ENCODE measurements around the gene MARCKSL1. TPM values are rescaled to one million over a fixed set of nuclear protein-coding genes. Genes with fewer than 3 reads are reported as not detected.

The MARCKSL1 gene
- polyA plus RNA-seq, 1 donor (not counting 4 experiments of a cell fraction or from before 2014, with no cell fraction given): 8.5 TPM

DNA sequence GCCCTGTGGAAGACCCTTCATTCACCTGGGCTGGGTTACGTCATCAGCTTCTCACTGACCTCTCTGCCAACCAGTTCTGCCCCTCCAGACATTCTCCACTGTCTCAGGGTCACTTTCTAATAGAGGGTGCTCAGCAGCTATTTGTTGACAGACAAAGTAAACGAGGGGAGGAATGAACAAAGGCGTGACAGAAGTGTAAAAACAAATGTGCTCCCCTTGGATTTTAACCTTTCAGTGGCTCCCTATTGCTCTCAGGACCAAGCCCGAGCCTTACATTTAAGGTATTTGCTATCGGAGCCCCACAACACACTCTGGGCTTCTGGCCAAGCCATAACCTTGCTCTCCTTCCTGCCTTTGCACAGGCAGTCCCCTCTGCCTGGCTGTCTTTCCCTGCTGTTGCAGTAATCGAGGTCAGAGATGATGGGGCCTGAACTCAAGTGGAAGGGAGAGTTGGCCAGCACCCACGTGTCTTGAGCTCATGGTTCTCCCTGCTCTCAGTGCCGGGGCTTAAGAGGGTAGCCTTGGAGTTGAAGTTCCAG lies 9.3 kb upstream of the MARCKSL1 start:
- H3K4me1 ChIP-seq (ENCODE audit: control insufficient read depth, extremely low read depth, insufficient read depth, low read length): peaks cover 6% of the 10 kb centered on the region
- no peak overlapping the region for H2AFZ ChIP-seq (ENCODE audit: control insufficient read depth, low read length)
- no peak overlapping the region for H3K27ac ChIP-seq (ENCODE audit: control insufficient read depth, insufficient read depth, low read length)
- H3K9me1 ChIP-seq (ENCODE audit: control insufficient read depth, extremely low read depth, insufficient read depth, low read length): no peaks in the 10 kb centered on the region
- dilution Hi-C loops (cut with MboI; ENCODE audit: extremely low pct_ligation_motif_present, low sequenced_read_pairs): no loop called here
- no peak overlapping the region for H3K4me3 ChIP-seq (ENCODE audit: control insufficient read depth in 2 of 3, extremely low read depth in 1 of 3, insufficient read depth in 2 of 3, low read depth in 1 of 3, low read length in 3 of 3)
- TF ChIP-seq, protein P1, sequence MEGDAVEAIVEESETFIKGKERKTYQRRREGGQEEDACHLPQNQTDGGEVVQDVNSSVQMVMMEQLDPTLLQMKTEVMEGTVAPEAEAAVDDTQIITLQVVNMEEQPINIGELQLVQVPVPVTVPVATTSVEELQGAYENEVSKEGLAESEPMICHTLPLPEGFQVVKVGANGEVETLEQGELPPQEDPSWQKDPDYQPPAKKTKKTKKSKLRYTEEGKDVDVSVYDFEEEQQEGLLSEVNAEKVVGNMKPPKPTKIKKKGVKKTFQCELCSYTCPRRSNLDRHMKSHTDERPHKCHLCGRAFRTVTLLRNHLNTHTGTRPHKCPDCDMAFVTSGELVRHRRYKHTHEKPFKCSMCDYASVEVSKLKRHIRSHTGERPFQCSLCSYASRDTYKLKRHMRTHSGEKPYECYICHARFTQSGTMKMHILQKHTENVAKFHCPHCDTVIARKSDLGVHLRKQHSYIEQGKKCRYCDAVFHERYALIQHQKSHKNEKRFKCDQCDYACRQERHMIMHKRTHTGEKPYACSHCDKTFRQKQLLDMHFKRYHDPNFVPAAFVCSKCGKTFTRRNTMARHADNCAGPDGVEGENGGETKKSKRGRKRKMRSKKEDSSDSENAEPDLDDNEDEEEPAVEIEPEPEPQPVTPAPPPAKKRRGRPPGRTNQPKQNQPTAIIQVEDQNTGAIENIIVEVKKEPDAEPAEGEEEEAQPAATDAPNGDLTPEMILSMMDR (optimal IDR thresholded peaks at IDR 0.05 in 1 of 3, IDR thresholded peaks at IDR 0.05 in 1 of 3, conservative IDR thresholded peaks at IDR 0.05 in 1 of 3; ENCODE audit: extremely low read depth in 1 of 3, insufficient read depth in 2 of 3, low read length in 3 of 3): no peak
- no peak for TF ChIP-seq EZH2 (IDR thresholded peaks at IDR 0.05; ENCODE audit: low read length)
- H4K20me1 ChIP-seq (ENCODE audit: control insufficient read depth, extremely low read depth, insufficient read depth, low read length): no peaks in the 10 kb centered on the region
- no peaks in the 10 kb centered on the region for H3K36me3 ChIP-seq (ENCODE audit: control insufficient read depth in 2 of 2, extremely low read depth in 1 of 2, insufficient read depth in 2 of 2, low read length in 2 of 2)
- H3K79me2 ChIP-seq (ENCODE audit: control insufficient read depth, insufficient read depth, low read length): no peaks in the 10 kb centered on the region
- no peak for FAIRE-seq
- no peaks in the 10 kb centered on the region for H3K9me3 ChIP-seq (ENCODE audit: control insufficient read depth, low read depth, low read length)
- peaks cover 7% of the 10 kb centered on the region for H3K27me3 ChIP-seq (ENCODE audit: control insufficient read depth, extremely low read depth, insufficient read depth, low read length)
- no peak overlapping the region for H3K4me2 ChIP-seq (ENCODE audit: control insufficient read depth, extremely low read depth, insufficient read depth, low read depth, low read length)
- no peak for DNase-seq (ENCODE audit: low read depth, low spot score)
- no peak overlapping the region for H3K9ac ChIP-seq (ENCODE audit: control insufficient read depth, extremely low read depth, insufficient read depth, low read length)

DNA sequence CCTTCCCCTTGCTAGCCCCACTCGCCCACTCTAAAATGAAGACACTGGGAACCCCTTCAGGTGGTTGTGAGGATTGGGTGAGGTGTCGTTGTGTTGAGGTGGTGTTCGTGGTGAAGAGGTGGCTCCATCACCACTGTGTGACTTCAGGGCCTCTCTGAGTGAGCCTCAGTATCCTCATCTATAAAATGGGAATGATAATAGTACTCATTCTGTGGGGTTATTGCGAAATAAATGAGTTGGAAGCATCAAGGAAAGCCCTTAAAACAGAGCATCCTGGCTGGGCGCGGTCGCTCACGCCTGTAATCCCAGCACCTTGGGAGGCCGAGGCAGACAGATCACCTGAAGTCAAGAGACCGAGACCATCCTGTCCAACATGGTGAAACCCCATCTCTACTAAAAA lies 6.7 kb upstream of the MARCKSL1 start:
- H4K20me1 ChIP-seq (ENCODE audit: control insufficient read depth, extremely low read depth, insufficient read depth, low read length): no peaks in the 10 kb centered on the region
- no peak for DNase-seq (ENCODE audit: low read depth, low spot score)
- H3K4me1 ChIP-seq (ENCODE audit: control insufficient read depth, extremely low read depth, insufficient read depth, low read length): peaks cover 20% of the 10 kb centered on the region
- H3K27ac ChIP-seq (ENCODE audit: control insufficient read depth, insufficient read depth, low read length): no peak overlapping the region
- no peaks in the 10 kb centered on the region for H3K9me1 ChIP-seq (ENCODE audit: control insufficient read depth, extremely low read depth, insufficient read depth, low read length)
- H3K4me3 ChIP-seq (ENCODE audit: control insufficient read depth in 2 of 3, extremely low read depth in 1 of 3, insufficient read depth in 2 of 3, low read depth in 1 of 3, low read length in 3 of 3): no peak overlapping the region
- no peaks in the 10 kb centered on the region for H3K9me3 ChIP-seq (ENCODE audit: control insufficient read depth, low read depth, low read length)
- no peak overlapping the region for H3K4me2 ChIP-seq (ENCODE audit: control insufficient read depth, extremely low read depth, insufficient read depth, low read depth, low read length)
- TF ChIP-seq, protein P1 (optimal IDR thresholded peaks at IDR 0.05 in 1 of 3, IDR thresholded peaks at IDR 0.05 in 1 of 3, conservative IDR thresholded peaks at IDR 0.05 in 1 of 3; ENCODE audit: extremely low read depth in 1 of 3, insufficient read depth in 2 of 3, low read length in 3 of 3): no peak
- no peak for TF ChIP-seq EZH2 (IDR thresholded peaks at IDR 0.05; ENCODE audit: low read length)
- H2AFZ ChIP-seq (ENCODE audit: control insufficient read depth, low read length): no peak overlapping the region
- FAIRE-seq: no peak
- no peaks in the 10 kb centered on the region for H3K36me3 ChIP-seq (ENCODE audit: control insufficient read depth in 2 of 2, extremely low read depth in 1 of 2, insufficient read depth in 2 of 2, low read length in 2 of 2)
- no peak overlapping the region for H3K9ac ChIP-seq (ENCODE audit: control insufficient read depth, extremely low read depth, insufficient read depth, low read length)
- H3K79me2 ChIP-seq (ENCODE audit: control insufficient read depth, insufficient read depth, low read length): no peaks in the 10 kb centered on the region
- dilution Hi-C loops (cut with MboI; ENCODE audit: extremely low pct_ligation_motif_present, low sequenced_read_pairs): no loop called here
- H3K27me3 ChIP-seq (ENCODE audit: control insufficient read depth, extremely low read depth, insufficient read depth, low read length): peaks cover 7% of the 10 kb centered on the region
